ENCODE data around the gene CPNE1. TPM values are rescaled to one million over a fixed set of nuclear protein-coding genes. Genes with fewer than 3 reads are reported as not detected.
"Not testable (repeated sequence)": the region's sequence is repeated elsewhere in the genome, so short reads cannot be mapped to it uniquely, and the experiment has no call there.

Gene CPNE1
- total RNA-seq, 4 donors from 2014 or later: 37.3 to 60.7 (median 50.1) TPM

DNA sequence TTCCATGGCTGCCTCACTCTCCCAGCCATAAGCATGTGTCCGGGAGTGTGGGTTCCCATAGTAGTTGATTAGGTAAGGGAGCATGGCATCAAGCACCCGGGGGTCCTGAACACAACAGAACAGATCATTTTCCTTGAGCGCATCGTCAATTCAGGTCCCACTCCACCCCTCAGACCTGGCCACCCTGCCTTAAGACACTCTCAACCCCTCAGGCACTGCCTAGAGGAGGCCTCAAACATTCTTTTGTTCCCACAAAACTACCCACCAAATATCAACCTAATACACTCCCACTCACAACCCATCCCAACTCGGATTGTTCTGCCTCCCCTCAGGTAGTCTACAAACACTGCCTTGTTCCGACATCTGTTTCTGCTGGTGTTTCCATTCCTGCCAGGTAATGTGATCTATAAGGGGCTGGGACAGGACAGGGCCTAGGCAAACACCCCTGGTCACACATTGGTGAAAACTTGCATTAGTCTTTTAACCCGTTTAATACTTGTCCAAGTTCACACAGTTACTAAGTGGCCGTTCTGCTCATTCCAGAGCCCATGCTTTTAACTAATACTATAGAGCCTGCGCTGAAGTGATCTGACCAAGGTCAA is 33.1 kb upstream of the CPNE1 start:
- Histone ChIP-seq H3K36me3 (peaks cover 0 to 50% of the 10 kb centered on the region in 2 donors), H3K27me3 (no peaks in the 10 kb centered on the region), H3K27ac (peak overlapping the region in 3 of 4 donors; percentile 88 to 97 (median 94)), H3K4me1 (peaks cover 28 to 33% of the 10 kb centered on the region in 2 donors), H3K4me3 (peak overlapping the region; percentile 85 to 95 (median 92)), H3K9me3 (no peaks in the 10 kb centered on the region)
- TF ChIP-seq, protein P1, sequence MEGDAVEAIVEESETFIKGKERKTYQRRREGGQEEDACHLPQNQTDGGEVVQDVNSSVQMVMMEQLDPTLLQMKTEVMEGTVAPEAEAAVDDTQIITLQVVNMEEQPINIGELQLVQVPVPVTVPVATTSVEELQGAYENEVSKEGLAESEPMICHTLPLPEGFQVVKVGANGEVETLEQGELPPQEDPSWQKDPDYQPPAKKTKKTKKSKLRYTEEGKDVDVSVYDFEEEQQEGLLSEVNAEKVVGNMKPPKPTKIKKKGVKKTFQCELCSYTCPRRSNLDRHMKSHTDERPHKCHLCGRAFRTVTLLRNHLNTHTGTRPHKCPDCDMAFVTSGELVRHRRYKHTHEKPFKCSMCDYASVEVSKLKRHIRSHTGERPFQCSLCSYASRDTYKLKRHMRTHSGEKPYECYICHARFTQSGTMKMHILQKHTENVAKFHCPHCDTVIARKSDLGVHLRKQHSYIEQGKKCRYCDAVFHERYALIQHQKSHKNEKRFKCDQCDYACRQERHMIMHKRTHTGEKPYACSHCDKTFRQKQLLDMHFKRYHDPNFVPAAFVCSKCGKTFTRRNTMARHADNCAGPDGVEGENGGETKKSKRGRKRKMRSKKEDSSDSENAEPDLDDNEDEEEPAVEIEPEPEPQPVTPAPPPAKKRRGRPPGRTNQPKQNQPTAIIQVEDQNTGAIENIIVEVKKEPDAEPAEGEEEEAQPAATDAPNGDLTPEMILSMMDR (IDR thresholded peaks at IDR 0.05 in 4 of 5, conservative IDR thresholded peaks at IDR 0.05 in 1 of 5): no peak
- TF ChIP-seq POLR2A (IDR thresholded peaks at IDR 0.05): no peak
- no peak for ATAC-seq
- intact Hi-C loops (cut with DNase I; ENCODE audit: low total_unique reads): loop anchor here (1.0 kb wide), 1 partner anchor 187 kb away; no protein-coding TSS in a partner anchor
- no peak for DNase-seq
- in situ Hi-C loops (cut with MboI; ENCODE audit: low sequenced_read_pairs in 4 of 4): no loop called here

DNA sequence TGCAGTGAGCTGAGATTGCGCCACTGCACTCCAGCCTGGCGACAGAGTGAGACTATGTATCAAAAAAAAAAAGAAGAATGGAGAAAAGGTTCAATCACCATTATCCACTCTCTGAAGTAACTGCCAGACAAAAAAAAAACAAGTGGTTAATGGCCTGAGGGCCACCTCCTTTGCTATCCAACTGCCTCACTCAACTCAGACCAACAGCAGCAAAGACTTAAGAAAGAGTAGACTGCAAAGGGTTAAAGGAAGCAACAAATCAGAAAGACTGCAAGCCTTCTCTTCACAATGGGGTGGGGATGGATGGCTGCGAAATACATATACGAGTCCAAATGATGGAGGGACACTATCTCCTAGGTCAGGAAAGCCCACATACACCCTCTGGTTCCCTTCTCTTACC is 31.3 kb upstream of the CPNE1 start:
- Histone ChIP-seq H3K36me3 (peaks cover 0 to 50% of the 10 kb centered on the region in 2 donors), H3K4me3 (no peak overlapping the region), H3K27ac (no peak overlapping the region), H3K27me3 (no peaks in the 10 kb centered on the region), H3K4me1 (peaks cover 24 to 25% of the 10 kb centered on the region in 2 donors), H3K9me3 (no peaks in the 10 kb centered on the region)
- TF ChIP-seq, protein P1 (IDR thresholded peaks at IDR 0.05 in 4 of 5, conservative IDR thresholded peaks at IDR 0.05 in 1 of 5): no peak
- TF ChIP-seq POLR2A (IDR thresholded peaks at IDR 0.05): no peak
- in situ Hi-C loops (cut with MboI; ENCODE audit: low sequenced_read_pairs in 4 of 4): no loop called here
- no peak for ATAC-seq
- intact Hi-C loops (cut with DNase I; ENCODE audit: low total_unique reads): no loop called here
- DNase-seq: no peak

DNA sequence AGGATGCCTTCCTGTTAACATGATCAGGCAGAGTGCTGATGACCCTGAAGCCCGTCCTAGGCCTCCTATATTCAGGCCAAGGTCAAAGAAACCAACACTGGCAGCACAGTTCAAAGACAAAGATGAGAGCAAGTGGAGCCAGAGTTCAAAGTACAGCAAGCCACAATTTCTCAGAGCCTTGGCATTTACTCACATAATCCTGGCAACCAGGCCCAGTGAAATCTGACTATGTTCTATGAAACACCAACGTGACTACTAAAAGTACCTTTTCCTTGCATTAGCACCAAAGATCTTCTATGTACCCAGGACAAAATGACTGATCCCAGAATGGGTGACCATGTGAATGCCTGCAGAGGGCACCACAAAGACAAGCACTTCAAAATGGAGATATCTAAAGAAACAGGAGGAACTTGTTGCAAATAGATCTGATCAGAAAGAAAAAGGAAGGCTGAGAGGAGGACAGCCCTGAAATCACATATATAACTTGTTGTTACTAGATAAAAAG is 30.6 kb upstream of the CPNE1 start:
- in situ Hi-C loops (cut with MboI; ENCODE audit: low sequenced_read_pairs in 4 of 4): no loop called here
- intact Hi-C loops (cut with DNase I; ENCODE audit: low total_unique reads): no loop called here
- Histone ChIP-seq H3K27ac (no peak overlapping the region), H3K27me3 (no peaks in the 10 kb centered on the region), H3K4me3 (no peak overlapping the region), H3K9me3 (no peaks in the 10 kb centered on the region), H3K4me1 (peaks cover 18 to 19% of the 10 kb centered on the region in 2 donors), H3K36me3 (peaks cover 0 to 57% of the 10 kb centered on the region in 2 donors)
- TF ChIP-seq, protein P1 (IDR thresholded peaks at IDR 0.05 in 4 of 5, conservative IDR thresholded peaks at IDR 0.05 in 1 of 5): no peak
- TF ChIP-seq POLR2A (IDR thresholded peaks at IDR 0.05): no peak
- DNase-seq (no peak), ATAC-seq (no peak)

DNA sequence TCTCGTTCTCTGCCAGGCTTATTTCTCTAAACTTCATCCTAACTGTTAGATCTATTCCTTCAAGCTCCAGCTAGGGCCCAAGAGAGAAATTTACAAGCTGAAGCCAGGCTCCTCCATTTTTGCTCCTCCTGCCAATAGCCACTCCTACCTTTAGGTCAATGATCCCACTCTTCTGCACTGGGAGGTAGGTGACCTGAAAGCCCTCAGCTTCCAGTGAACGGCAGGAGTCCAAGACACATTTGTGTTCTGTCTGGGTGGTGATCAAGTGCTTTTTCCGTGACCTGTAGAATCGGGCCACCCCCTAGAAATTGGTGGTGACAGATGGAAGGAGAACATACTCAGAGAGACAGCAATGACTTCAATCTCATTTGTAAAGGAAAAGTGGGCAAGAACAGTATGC is 25.6 kb upstream of the CPNE1 start:
- no peak for ATAC-seq
- peaks cover 0 to 79% of the 10 kb centered on the region in 2 donors for H3K36me3 ChIP-seq
- intact Hi-C loops (cut with DNase I; ENCODE audit: low total_unique reads): no loop called here
- H3K27ac ChIP-seq: no peak overlapping the region
- H3K4me3 ChIP-seq: no peak overlapping the region
- in situ Hi-C loops (cut with MboI; ENCODE audit: low sequenced_read_pairs in 4 of 4): no loop called here
- no peaks in the 10 kb centered on the region for H3K4me1 ChIP-seq
- DNase-seq: no peak
- H3K27me3 ChIP-seq: no peaks in the 10 kb centered on the region
- no peaks in the 10 kb centered on the region for H3K9me3 ChIP-seq
- TF ChIP-seq POLR2A (IDR thresholded peaks at IDR 0.05): no peak

DNA sequence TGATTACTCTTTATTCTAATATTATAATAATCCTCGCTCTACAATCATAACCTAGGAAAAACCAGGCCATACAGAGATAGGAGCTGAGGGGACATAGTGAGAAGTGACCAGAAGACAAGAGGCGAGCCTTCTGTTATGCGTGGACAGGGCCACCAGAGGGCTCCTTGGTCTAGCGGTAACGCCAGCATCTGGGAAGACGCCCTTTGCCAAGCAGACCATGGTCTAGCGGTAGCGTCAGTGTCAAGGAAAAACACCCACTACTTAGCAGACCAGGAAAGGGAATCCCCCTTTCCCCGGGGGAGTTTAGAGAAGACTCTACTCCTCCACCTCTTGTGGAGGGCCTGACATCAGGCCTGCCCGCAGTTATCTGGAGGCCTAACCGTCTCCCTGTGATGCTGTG is 22.2 kb upstream of the CPNE1 start:
- H3K4me3 ChIP-seq; H3K4me1 ChIP-seq; intact Hi-C loops (cut with DNase I; ENCODE audit: low total_unique reads); in situ Hi-C loops (cut with MboI; ENCODE audit: low sequenced_read_pairs in 4 of 4); H3K27me3 ChIP-seq; H3K9me3 ChIP-seq; DNase-seq; ATAC-seq; H3K27ac ChIP-seq: not testable (repeated sequence)
- peaks cover 0 to 55% of the 10 kb centered on the region in 2 donors for H3K36me3 ChIP-seq

DNA sequence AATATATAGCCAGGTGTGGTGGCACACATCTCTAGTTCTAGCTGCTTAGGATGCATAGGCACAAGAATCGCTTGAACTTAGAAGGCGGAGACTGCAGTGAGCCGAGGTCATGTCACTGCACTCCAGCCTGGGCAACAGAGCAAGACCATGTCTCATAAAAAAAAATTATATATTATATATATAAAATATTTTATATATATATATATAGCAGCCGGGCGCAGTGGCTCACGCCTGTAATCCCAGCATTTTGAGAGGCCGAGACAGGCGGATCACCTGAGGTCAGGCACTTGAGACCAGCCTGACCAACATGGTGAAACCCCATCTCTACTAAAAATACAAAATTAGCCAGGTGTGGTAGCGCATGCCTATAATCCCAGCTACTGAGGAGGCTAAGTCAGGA is 20.7 kb upstream of the CPNE1 start:
- H3K9me3 ChIP-seq; DNase-seq; H3K4me3 ChIP-seq; intact Hi-C loops (cut with DNase I; ENCODE audit: low total_unique reads); H3K27ac ChIP-seq; ATAC-seq; in situ Hi-C loops (cut with MboI; ENCODE audit: low sequenced_read_pairs in 4 of 4); H3K27me3 ChIP-seq; H3K4me1 ChIP-seq: not testable (repeated sequence)
- peaks cover 0 to 49% of the 10 kb centered on the region in 2 donors for H3K36me3 ChIP-seq
